ENCODE results near the gene C2CD3. TPM values are rescaled to one million over a fixed set of nuclear protein-coding genes. Genes with fewer than 3 reads are reported as not detected.
A peak's percentile ranks its signal among the peaks of the same experiment; 100 is the strongest.

The C2CD3 gene
- total and polyA plus RNA-seq, 3 experiments from 2014 or later, result 9.1 to 41.7 (median 35.6) TPM

DNA sequence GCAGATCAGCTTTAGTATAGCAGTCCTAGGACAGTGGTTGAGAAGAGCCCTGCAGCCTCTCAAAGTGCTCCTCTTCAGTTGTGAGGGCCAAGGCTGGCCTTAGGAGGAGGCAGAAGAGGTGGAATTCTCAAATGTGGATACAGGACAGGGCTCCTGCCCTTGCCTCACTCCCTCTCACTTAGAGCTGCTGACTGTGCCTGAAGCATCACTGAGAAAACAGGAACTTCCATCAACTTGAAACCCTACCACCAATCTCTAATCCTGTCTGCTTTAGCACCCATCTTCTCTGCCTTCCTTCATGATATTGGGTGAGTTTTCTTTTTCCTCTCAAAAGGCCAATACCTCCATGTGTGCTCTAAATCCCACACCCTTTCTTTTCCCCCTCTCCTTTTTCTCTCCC is 147.5 kb downstream of the C2CD3 start:
- POLR2A ChIA-PET, result no interaction called here
- H3K4me3 Mint-ChIP-seq, result no peak overlapping the region
- CTCF ChIA-PET, result no interaction called here

DNA sequence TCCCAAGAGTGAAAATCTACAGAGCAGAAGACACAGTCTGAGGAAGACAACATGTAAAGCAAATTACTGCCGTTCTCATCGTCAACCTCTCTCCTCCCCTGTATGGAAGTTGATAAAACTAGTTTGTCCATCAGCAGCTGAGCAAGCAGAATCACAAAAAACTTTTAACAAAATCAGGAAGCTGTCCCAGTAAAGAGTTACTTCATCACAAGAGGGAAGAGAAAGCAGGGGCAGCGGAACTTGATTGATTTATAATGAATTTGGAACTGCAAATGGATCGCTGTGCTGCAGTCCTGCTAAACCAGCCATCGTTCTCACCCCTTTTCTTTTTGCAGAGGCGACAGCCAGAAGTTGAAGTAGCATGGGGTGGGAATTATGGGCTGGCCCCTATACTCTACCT is 148.3 kb downstream of the C2CD3 start:
- peaks cover 12 to 34% (median 12%) of the 10 kb centered on the region in 3 donors for H3K4me1 Mint-ChIP-seq
- POLR2A ChIA-PET, result no interaction called here
- CTCF ChIA-PET, result no interaction called here

More for the DNA sequence above, 147.5 kb downstream of the C2CD3 start:
- DNase-seq, result no peak
- no peaks in the 10 kb centered on the region for H3K9me3 Mint-ChIP-seq
- Histone ChIP-seq H3K27ac (ENCODE audit: low read depth, low read length) (no peak overlapping the region), H3K4me1 (ENCODE audit: insufficient read depth, low read length) (peaks cover 31% of the 10 kb centered on the region), H3K27me3 (ENCODE audit: insufficient read depth, low read length, poor library complexity, severe bottlenecking) (no peaks in the 10 kb centered on the region), H3K4me3 (ENCODE audit: low read length) (no peak overlapping the region), H3K36me3 (ENCODE audit: insufficient read depth, low read length) (no peaks in the 10 kb centered on the region), H3K9me3 (ENCODE audit: low read length) (no peaks in the 10 kb centered on the region)
- peaks cover 12 to 29% (median 12%) of the 10 kb centered on the region in 3 donors for H3K4me1 Mint-ChIP-seq
- peaks cover 15 to 34% (median 22%) of the 10 kb centered on the region in 3 donors for H3K36me3 Mint-ChIP-seq
- H3K27ac Mint-ChIP-seq, result peak overlapping the region in 1 of 8 donors; percentile 64
- no peaks in the 10 kb centered on the region for H3K27me3 Mint-ChIP-seq

GRCh38 chr11:74021998-74022397 is 148.8 kb downstream of the C2CD3 start:
- no peaks in the 10 kb centered on the region for H3K9me3 ChIP-seq (ENCODE audit: low read length)
- no peaks in the 10 kb centered on the region for H3K27me3 Mint-ChIP-seq
- H3K27ac ChIP-seq (ENCODE audit: low read depth, low read length), result no peak overlapping the region
- H3K4me1 Mint-ChIP-seq, result peaks cover 14 to 39% (median 14%) of the 10 kb centered on the region in 3 donors
- no peaks in the 10 kb centered on the region for H3K36me3 ChIP-seq (ENCODE audit: insufficient read depth, low read length)
- no peak overlapping the region for H3K4me3 Mint-ChIP-seq
- peaks cover 34% of the 10 kb centered on the region for H3K4me1 ChIP-seq (ENCODE audit: insufficient read depth, low read length)
- no peak overlapping the region for H3K4me3 ChIP-seq (ENCODE audit: low read length)
- ChIA-PET POLR2A (no interaction called here), CTCF (interaction anchor here (1.3 kb wide), 1 partner anchor 17 kb away, joined by 3 read pairs; no protein-coding TSS in a partner anchor)
- no peaks in the 10 kb centered on the region for H3K27me3 ChIP-seq (ENCODE audit: insufficient read depth, low read length, poor library complexity, severe bottlenecking)
- no peaks in the 10 kb centered on the region for H3K9me3 Mint-ChIP-seq
- H3K36me3 Mint-ChIP-seq, result peaks cover 15 to 34% (median 15%) of the 10 kb centered on the region in 3 donors
- no peak overlapping the region for H3K27ac Mint-ChIP-seq
- DNase-seq, result no peak

More for the DNA sequence above, 148.3 kb downstream of the C2CD3 start:
- H3K27ac ChIP-seq (ENCODE audit: low read depth, low read length), result no peak overlapping the region
- no peaks in the 10 kb centered on the region for H3K27me3 ChIP-seq (ENCODE audit: insufficient read depth, low read length, poor library complexity, severe bottlenecking)
- no peaks in the 10 kb centered on the region for H3K36me3 ChIP-seq (ENCODE audit: insufficient read depth, low read length)
- H3K4me1 ChIP-seq (ENCODE audit: insufficient read depth, low read length), result peaks cover 34% of the 10 kb centered on the region
- no peaks in the 10 kb centered on the region for H3K9me3 ChIP-seq (ENCODE audit: low read length)
- H3K36me3 Mint-ChIP-seq, result peaks cover 12 to 31% (median 17%) of the 10 kb centered on the region in 3 donors
- H3K27ac Mint-ChIP-seq, result no peak overlapping the region
- no peak overlapping the region for H3K4me3 Mint-ChIP-seq
- DNase-seq, result no peak
- no peak overlapping the region for H3K4me3 ChIP-seq (ENCODE audit: low read length)
- H3K9me3 Mint-ChIP-seq, result no peaks in the 10 kb centered on the region
- no peaks in the 10 kb centered on the region for H3K27me3 Mint-ChIP-seq

- H3K4me3 ChIP-seq (ENCODE audit: low read length), result no peak overlapping the region
- no peaks in the 10 kb centered on the region for H3K9me3 ChIP-seq (ENCODE audit: low read length)
- Mint-ChIP-seq H3K4me1 (peaks cover 17 to 44% (median 19%) of the 10 kb centered on the region in 3 donors), H3K27ac (no peak overlapping the region), H3K4me3 (no peak overlapping the region), H3K27me3 (no peaks in the 10 kb centered on the region), H3K9me3 (no peaks in the 10 kb centered on the region), H3K36me3 (peaks cover 15 to 38% (median 22%) of the 10 kb centered on the region in 3 donors)
- POLR2A ChIA-PET, result no interaction called here
- CTCF ChIA-PET, result interaction anchor here (0.8 to 1.6 kb wide), 5 partner anchors 9 to 57 kb away, joined by 3 to 5 read pairs (median 3); no protein-coding TSS in a partner anchor
- H3K4me1 ChIP-seq (ENCODE audit: insufficient read depth, low read length), result peaks cover 44% of the 10 kb centered on the region
- no peaks in the 10 kb centered on the region for H3K36me3 ChIP-seq (ENCODE audit: insufficient read depth, low read length)
- H3K27ac ChIP-seq (ENCODE audit: low read depth, low read length), result no peak overlapping the region
- no peaks in the 10 kb centered on the region for H3K27me3 ChIP-seq (ENCODE audit: insufficient read depth, low read length, poor library complexity, severe bottlenecking)
- no peak for DNase-seq
Measured at GRCh38 chr11:74020539-74020938, 150.3 kb downstream of the C2CD3 start.

- POLR2A ChIA-PET, result no interaction called here
- no peaks in the 10 kb centered on the region for H3K36me3 ChIP-seq (ENCODE audit: insufficient read depth, low read length)
- CTCF ChIA-PET, result interaction anchor here (1.3 to 1.8 kb wide), 4 partner anchors 13 to 56 kb away, joined by 3 to 5 read pairs (median 4); no protein-coding TSS in a partner anchor
- Mint-ChIP-seq H3K9me3 (no peaks in the 10 kb centered on the region), H3K27me3 (no peaks in the 10 kb centered on the region), H3K4me3 (peak overlapping the region in 4 of 7 donors; percentile 7 to 84 (median 58)), H3K36me3 (peaks cover 15 to 39% (median 20%) of the 10 kb centered on the region in 3 donors), H3K27ac (peak overlapping the region in 4 of 8 donors; percentile 59 to 95 (median 74)), H3K4me1 (peaks cover 23 to 47% (median 26%) of the 10 kb centered on the region in 3 donors)
- no peak overlapping the region for H3K4me3 ChIP-seq (ENCODE audit: low read length)
- peaks cover 51% of the 10 kb centered on the region for H3K4me1 ChIP-seq (ENCODE audit: insufficient read depth, low read length)
- no peaks in the 10 kb centered on the region for H3K27me3 ChIP-seq (ENCODE audit: insufficient read depth, low read length, poor library complexity, severe bottlenecking)
- no peaks in the 10 kb centered on the region for H3K9me3 ChIP-seq (ENCODE audit: low read length)
- DNase-seq, result no peak
- H3K27ac ChIP-seq (ENCODE audit: low read depth, low read length), result no peak overlapping the region
Measured at GRCh38 chr11:74019860-74020259, 150.9 kb downstream of the C2CD3 start.

GRCh38 chr11:74019104-74019738 is 151.6 kb downstream of the C2CD3 start:
- H3K4me1 ChIP-seq (ENCODE audit: insufficient read depth, low read length), result peaks cover 57% of the 10 kb centered on the region
- CTCF ChIA-PET, result interaction anchor here (1.3 to 1.8 kb wide), 4 partner anchors 13 to 56 kb away, joined by 3 to 5 read pairs (median 4); no protein-coding TSS in a partner anchor
- H3K27ac Mint-ChIP-seq, result peak overlapping the region in 3 of 8 donors; percentile 59 to 95 (median 87)
- H3K27me3 Mint-ChIP-seq, result no peaks in the 10 kb centered on the region
- no peaks in the 10 kb centered on the region for H3K9me3 Mint-ChIP-seq
- H3K4me3 Mint-ChIP-seq, result peak overlapping the region in 4 of 7 donors; percentile 7 to 84 (median 58)
- DNase-seq, result no peak
- peaks cover 15 to 39% (median 17%) of the 10 kb centered on the region in 3 donors for H3K36me3 Mint-ChIP-seq
- no peak overlapping the region for H3K27ac ChIP-seq (ENCODE audit: low read depth, low read length)
- peaks cover 26 to 52% (median 30%) of the 10 kb centered on the region in 3 donors for H3K4me1 Mint-ChIP-seq
- no peaks in the 10 kb centered on the region for H3K27me3 ChIP-seq (ENCODE audit: insufficient read depth, low read length, poor library complexity, severe bottlenecking)
- POLR2A ChIA-PET, result interaction anchor here (1.2 kb wide), 1 partner anchor 14 kb away, joined by 4 read pairs; no protein-coding TSS in a partner anchor
- no peak overlapping the region for H3K4me3 ChIP-seq (ENCODE audit: low read length)
- no peaks in the 10 kb centered on the region for H3K36me3 ChIP-seq (ENCODE audit: insufficient read depth, low read length)
- no peaks in the 10 kb centered on the region for H3K9me3 ChIP-seq (ENCODE audit: low read length)

GRCh38 chr11:74018331-74019005 is 152.3 kb downstream of the C2CD3 start:
- Mint-ChIP-seq H3K27me3 (no peaks in the 10 kb centered on the region), H3K36me3 (peaks cover 9 to 33% (median 14%) of the 10 kb centered on the region in 3 donors), H3K9me3 (no peaks in the 10 kb centered on the region), H3K4me3 (peak overlapping the region in 1 of 7 donors; percentile 68), H3K4me1 (peaks cover 29 to 51% (median 37%) of the 10 kb centered on the region in 3 donors), H3K27ac (peak overlapping the region in 4 of 8 donors; percentile 17 to 75 (median 64))
- ChIA-PET POLR2A (interaction anchor here (1.2 kb wide), 1 partner anchor 13 kb away, joined by 4 read pairs; no protein-coding TSS in a partner anchor), CTCF (interaction anchor here (0.6 to 1.8 kb wide), 4 partner anchors 13 to 36 kb away, joined by 3 to 4 read pairs (median 4); no protein-coding TSS in a partner anchor)
- Histone ChIP-seq H3K9me3 (ENCODE audit: low read length) (no peaks in the 10 kb centered on the region), H3K27me3 (ENCODE audit: insufficient read depth, low read length, poor library complexity, severe bottlenecking) (no peaks in the 10 kb centered on the region), H3K27ac (ENCODE audit: low read depth, low read length) (no peak overlapping the region), H3K4me1 (ENCODE audit: insufficient read depth, low read length) (peaks cover 64% of the 10 kb centered on the region), H3K4me3 (ENCODE audit: low read length) (no peak overlapping the region), H3K36me3 (ENCODE audit: insufficient read depth, low read length) (no peaks in the 10 kb centered on the region)
- no peak for DNase-seq

GRCh38 chr11:74017631-74018030 is 153.2 kb downstream of the C2CD3 start:
- H3K36me3 Mint-ChIP-seq, result peaks cover 8 to 27% (median 12%) of the 10 kb centered on the region in 3 donors
- H3K9me3 Mint-ChIP-seq, result no peaks in the 10 kb centered on the region
- no peaks in the 10 kb centered on the region for H3K9me3 ChIP-seq (ENCODE audit: low read length)
- no peak overlapping the region for H3K4me3 Mint-ChIP-seq
- H3K27me3 Mint-ChIP-seq, result no peaks in the 10 kb centered on the region
- no peaks in the 10 kb centered on the region for H3K27me3 ChIP-seq (ENCODE audit: insufficient read depth, low read length, poor library complexity, severe bottlenecking)
- CTCF ChIA-PET, result no interaction called here
- no peak for DNase-seq
- POLR2A ChIA-PET, result no interaction called here
- H3K4me1 ChIP-seq (ENCODE audit: insufficient read depth, low read length), result peaks cover 72% of the 10 kb centered on the region
- H3K27ac ChIP-seq (ENCODE audit: low read depth, low read length), result no peak overlapping the region
- H3K27ac Mint-ChIP-seq, result peak overlapping the region in 2 of 8 donors; percentile 17 to 50
- H3K36me3 ChIP-seq (ENCODE audit: insufficient read depth, low read length), result no peaks in the 10 kb centered on the region
- no peak overlapping the region for H3K4me3 ChIP-seq (ENCODE audit: low read length)
- peaks cover 30 to 54% (median 44%) of the 10 kb centered on the region in 3 donors for H3K4me1 Mint-ChIP-seq
